ENCODE measurements around the gene PRPF18.

DNA sequence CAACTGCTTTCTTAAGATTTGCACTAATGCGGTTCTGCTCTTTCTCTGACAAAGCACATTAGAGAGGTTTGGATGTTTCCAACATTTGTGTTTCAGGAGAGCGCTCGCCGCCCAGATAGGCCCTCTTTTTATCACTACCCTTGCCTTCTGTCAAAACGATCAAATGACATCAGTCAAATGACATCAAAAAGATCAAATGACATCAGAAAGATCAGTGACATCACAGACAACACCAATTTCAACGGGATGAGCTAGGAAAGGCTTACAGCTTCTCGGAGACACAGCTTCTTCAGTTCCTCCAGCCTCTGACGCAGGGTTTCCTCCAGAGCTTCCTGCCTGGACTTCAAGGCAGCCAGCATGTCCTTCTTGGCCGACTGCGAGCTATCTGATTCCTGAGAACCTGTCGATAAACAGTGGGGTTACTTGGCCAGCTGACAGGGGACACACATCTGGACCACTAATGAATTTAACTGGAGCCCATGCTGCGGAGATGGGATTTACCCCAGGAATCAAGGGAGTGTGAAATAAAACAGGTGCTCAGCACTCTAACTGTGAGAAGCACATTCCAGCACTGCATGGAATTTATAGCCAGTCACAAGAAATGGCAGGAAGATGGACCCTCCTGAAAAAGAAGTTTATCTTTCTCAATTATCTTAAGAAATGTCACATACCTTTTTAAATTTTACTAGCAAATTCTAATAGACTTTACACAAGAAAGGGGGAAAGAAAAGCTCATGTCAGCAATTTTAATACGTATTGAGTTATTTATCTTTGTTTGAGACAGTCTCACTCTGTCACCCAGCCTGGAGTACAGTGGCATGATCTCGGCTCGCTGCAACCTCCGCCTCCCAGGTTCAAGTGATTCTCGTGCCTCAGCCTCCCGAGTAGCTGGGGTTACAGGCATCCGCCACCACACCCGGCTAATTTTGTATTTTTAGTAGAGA lies 88.2 kb downstream of the PRPF18 start:
- TF ChIP-seq CTCF (IDR thresholded peaks at IDR 0.05; ENCODE audit: low read depth, low read length) (no peak), POLR2A (IDR thresholded peaks at IDR 0.05; ENCODE audit: extremely low read depth, insufficient read length) (no peak)
